Gastroesophageal sphincter (tissue), 2 donors: ENCODE results near the gene UNC119B.

ENCODE experiments used
- EP300 ChIP-seq: sonication (generic); formaldehyde crosslinking; IDR thresholded peaks from one replicate; pipeline ENCODE4 v1.6.1; 2017; ENCODE audit warnings: antibody characterized with exemption, mild to moderate bottlenecking
- POLR2A ChIP-seq, 2 donors: fragments of 450-650 bp; IDR thresholded peaks; one replicate each; pipeline ENCODE4 v1.6.1; 2017; ENCODE audit warnings: antibody characterized with exemption in 2 of 2, mild to moderate bottlenecking in 2 of 2, moderate library complexity in 1 of 2
- POLR2AphosphoS5 ChIP-seq: sonication (generic); formaldehyde crosslinking; IDR thresholded peaks from one replicate; pipeline ENCODE4 v1.6.1; 2017; ENCODE audit warnings: antibody characterized with exemption

- no peak for TF ChIP-seq EP300
- TF ChIP-seq POLR2A (IDR thresholded peaks at IDR 0.05) = no peak
- TF ChIP-seq POLR2AphosphoS5 = no peak
Observed at GRCh38 chr12:120725151-120725658, 14.9 kb downstream of the UNC119B start.
